Small intestine (tissue), 7 donors: ENCODE results near the gene ARMC7. TPM values are rescaled to one million over a fixed set of nuclear protein-coding genes. Genes with fewer than 3 reads are reported as not detected.
"Not testable (repeated sequence)": the region's sequence is repeated elsewhere in the genome, so short reads cannot be mapped to it uniquely, and the experiment has no call there.

Experiments
- DNase-seq, 2 donors: peaks; one replicate each; pipeline versions ENCODE4 v3.0.0 to v3.0.0-alpha.2; 2013
- FAIRE-seq: peaks from 2 replicates; lab custom pipeline; 2012; peaks lifted over from hg19 to GRCh38; lab: Jason Lieb, UNC
- H3K27ac ChIP-seq, 3 donors: one replicate each; pipeline ENCODE4 v1.5.1; 2013; ENCODE audit warnings: low read length in 2 of 3, mild to moderate bottlenecking in 2 of 3, control low read depth in 1 of 3, inconsistent platforms in 1 of 3, low read depth in 1 of 3, moderate library complexity in 1 of 3
- H3K27me3 ChIP-seq, 3 donors: one replicate each; pipeline ENCODE4 v1.6.1; 2013; ENCODE audit warnings: low read length in 3 of 3, inconsistent platforms in 1 of 3; ENCODE audit not compliant: control insufficient read depth in 3 of 3, insufficient read depth in 3 of 3
- H3K36me3 ChIP-seq, 3 donors: one replicate each; pipeline ENCODE4 v1.6.1; 2013; ENCODE audit warnings: low read length in 3 of 3, inconsistent platforms in 1 of 3, low read depth in 1 of 3, mild to moderate bottlenecking in 1 of 3, moderate library complexity in 1 of 3; ENCODE audit not compliant: control insufficient read depth in 3 of 3, insufficient read depth in 2 of 3
- H3K4me1 ChIP-seq, 3 donors: one replicate each; pipeline ENCODE4 v1.6.1; 2013; ENCODE audit warnings: low read length in 2 of 3, inconsistent platforms in 1 of 3, low read depth in 1 of 3, mild to moderate bottlenecking in 1 of 3, moderate library complexity in 1 of 3; ENCODE audit not compliant: control insufficient read depth in 3 of 3, insufficient read depth in 2 of 3
- H3K4me3 ChIP-seq, 3 donors: one replicate each; pipeline ENCODE4 v1.5.1; 2013; ENCODE audit warnings: low read length in 3 of 3, control low read depth in 1 of 3, inconsistent platforms in 1 of 3, low read depth in 1 of 3, mild to moderate bottlenecking in 1 of 3, moderate library complexity in 1 of 3
- H3K9me3 ChIP-seq, 2 donors: one replicate each; pipeline ENCODE4 v1.6.1; 2013; ENCODE audit warnings: low read depth in 1 of 2, low read length in 1 of 2; ENCODE audit not compliant: control insufficient read depth in 2 of 2, insufficient read depth in 1 of 2
- WGBS, 3 donors: extraction: QIAGEN DNeasy Blood & Tissue Kit; methylation state at CpG; one replicate each; pipeline ENCODE4 v1.1.7; 2013; 5-methylcytosine and 5-hydroxymethylcytosine counted together
- polyA plus RNA-seq, 4 donors: library from polyadenylated mRNA; stranded (reverse) in 3 of 4; unstranded in 1 of 4; fragments of 200-250 nt in 3 of 4; fragments of 120-200 nt in 1 of 4; gene quantifications; one replicate each; pipeline versions ENCODE4 v1.2.1 to v1.2.3, GENCODE V29; 2013
- donor health status: healthy with polysubstance abuse.
- donor health status: control.
- donor health status: control.
- donor health status: Bipolar disorder and iron deficiency.
- donor health status: healthy.

Gene ARMC7
- polyA plus RNA-seq, 4 donors, result 11.6 to 24.8 (median 18.7) TPM

DNA sequence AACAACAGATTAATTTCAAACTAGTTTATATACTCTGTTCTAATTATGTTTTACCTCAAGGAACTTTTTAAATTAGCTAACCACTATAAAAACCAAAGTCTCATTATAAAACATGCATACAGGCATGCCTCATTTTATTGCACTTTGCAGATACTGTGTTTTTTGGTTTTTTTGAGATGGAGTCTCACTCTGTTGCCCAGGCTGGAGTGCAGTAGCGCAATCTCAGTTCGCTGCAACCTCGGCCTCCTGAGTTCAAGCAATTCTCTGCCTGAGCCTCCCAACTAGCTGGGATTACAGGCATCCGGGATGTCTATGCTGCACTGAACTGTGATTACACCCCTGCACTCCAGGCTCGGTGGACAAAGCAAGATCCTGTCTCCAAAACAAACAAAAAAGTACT lies 53.3 kb downstream of the ARMC7 start:
- FAIRE-seq (no peak), DNase-seq (no peak)
- WGBS, 3 donors, result 79 to 88% (median 85%) methylated on average over 5 of the region's 5 CpGs

DNA sequence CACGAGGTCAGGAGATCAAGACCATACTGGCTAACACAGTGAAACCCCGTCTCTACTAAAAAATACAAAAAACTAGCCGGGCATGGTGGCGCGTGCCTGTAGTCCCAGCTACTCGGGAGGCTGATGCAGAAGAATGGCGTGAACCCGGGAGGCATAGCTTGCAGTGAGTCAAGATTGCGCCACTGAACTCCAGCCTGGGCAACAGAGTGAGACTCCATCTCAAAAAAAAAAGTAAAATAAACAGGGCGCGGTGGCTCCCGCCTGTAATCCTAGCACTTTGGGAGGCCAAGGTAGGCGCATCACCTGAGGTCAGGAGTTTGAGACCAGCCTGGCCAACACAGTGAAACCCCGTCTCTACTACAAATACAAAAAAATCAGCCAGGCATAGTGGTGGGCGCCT lies 54.8 kb downstream of the ARMC7 start:
- not testable (repeated sequence) for H3K9me3 ChIP-seq, H3K4me1 ChIP-seq, H3K27me3 ChIP-seq, H3K4me3 ChIP-seq, H3K27ac ChIP-seq, DNase-seq, FAIRE-seq
- peaks cover 0 to 51% (median 5%) of the 10 kb centered on the region in 3 donors for H3K36me3 ChIP-seq
- 93 to 98% (median 98%) methylated on average over 15 of the region's 15 CpGs for WGBS, 3 donors

More for the DNA sequence above, 53.3 kb downstream of the ARMC7 start:
- Histone ChIP-seq H3K27ac (no peak overlapping the region), H3K27me3 (no peaks in the 10 kb centered on the region), H3K36me3 (peaks cover 0 to 39% (median 5%) of the 10 kb centered on the region in 3 donors), H3K4me1 (peaks cover 0 to 3% (median 0%) of the 10 kb centered on the region in 3 donors), H3K9me3 (no peaks in the 10 kb centered on the region), H3K4me3 (no peak overlapping the region)

DNA sequence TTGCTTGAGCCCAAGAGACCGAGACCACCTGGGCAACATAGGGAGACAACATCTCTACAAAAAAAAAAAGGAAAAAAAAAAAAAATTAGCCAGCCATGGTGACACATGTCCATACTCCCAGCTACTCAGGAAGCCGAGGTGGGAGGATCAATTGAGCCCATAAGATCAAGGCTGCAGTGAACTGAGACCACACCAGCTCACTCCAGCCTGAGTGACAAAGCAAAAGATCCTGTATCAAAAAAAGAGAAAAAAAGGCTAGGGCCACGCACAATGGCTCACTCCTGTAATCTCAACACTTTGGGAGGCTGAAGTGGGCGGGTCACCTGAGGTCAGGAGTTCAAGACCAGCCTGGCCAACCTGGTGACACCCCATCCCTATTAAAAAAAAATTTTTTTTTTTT lies 59.2 kb downstream of the ARMC7 start:
- 84 to 90% (median 87%) methylated on average over 4 of the region's 4 CpGs for WGBS, 3 donors
- no peaks in the 10 kb centered on the region for H3K27me3 ChIP-seq
- no peak overlapping the region for H3K27ac ChIP-seq
- no peak overlapping the region for H3K4me3 ChIP-seq
- DNase-seq (no peak), FAIRE-seq (no peak)
- H3K4me1 ChIP-seq, result no peaks in the 10 kb centered on the region
- H3K36me3 ChIP-seq, result peaks cover 7 to 71% (median 9%) of the 10 kb centered on the region in 3 donors
- no peaks in the 10 kb centered on the region for H3K9me3 ChIP-seq

DNA sequence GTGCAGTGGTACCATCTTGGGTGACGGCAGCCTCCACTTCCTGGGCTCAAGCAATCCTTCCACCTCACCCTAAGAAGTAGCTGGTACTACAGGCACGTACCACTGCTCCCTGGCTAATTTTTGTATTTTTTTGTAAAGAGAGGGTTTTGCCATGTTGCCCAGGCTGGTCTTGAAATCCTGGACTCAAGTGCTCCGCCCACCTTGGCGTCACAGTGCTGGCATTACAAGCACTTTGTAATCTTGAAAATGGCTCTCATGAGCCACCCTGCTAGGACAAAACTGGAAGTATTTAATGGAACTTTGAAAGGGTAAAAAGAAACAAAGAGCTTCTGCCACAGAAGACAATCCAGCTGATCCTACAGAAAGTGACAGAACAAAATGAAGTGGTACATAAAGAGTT lies 63.8 kb downstream of the ARMC7 start:
- no peak for DNase-seq
- Histone ChIP-seq H3K27ac (peak overlapping the region in 1 of 3 donors; percentile 6), H3K4me1 (no peaks in the 10 kb centered on the region), H3K9me3 (no peaks in the 10 kb centered on the region), H3K4me3 (no peak overlapping the region), H3K36me3 (peaks cover 9 to 87% (median 15%) of the 10 kb centered on the region in 3 donors), H3K27me3 (no peaks in the 10 kb centered on the region)
- no peak for FAIRE-seq
- WGBS, 3 donors, result 78 to 85% (median 81%) methylated on average over 4 of the region's 4 CpGs

DNA sequence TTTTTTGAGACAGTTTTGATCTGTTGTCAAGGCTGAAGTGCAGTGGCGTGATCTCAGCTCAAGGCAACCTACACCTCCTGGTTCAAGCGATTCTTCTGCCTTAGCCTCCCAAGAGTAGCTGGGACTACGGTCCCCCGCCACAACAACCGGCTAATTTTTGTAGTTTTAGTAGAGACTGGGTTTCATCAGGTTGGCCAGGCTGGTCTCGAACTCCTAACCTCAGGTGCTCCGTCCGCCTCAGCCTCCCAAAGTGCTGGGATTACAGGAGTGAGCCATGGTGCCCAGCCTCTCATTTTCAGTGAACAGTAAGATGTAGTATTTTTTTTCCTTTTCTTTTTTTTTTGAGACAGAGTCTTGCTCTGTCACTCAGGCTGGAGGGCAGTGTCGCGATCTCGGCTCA lies 65.2 kb downstream of the ARMC7 start:
- WGBS, 3 donors, result 94 to 97% (median 96%) methylated on average over 11 of the region's 11 CpGs
- FAIRE-seq (no peak), DNase-seq (no peak)
- H3K4me1 ChIP-seq, result no peaks in the 10 kb centered on the region
- H3K27ac ChIP-seq, result no peak overlapping the region
- peaks cover 9 to 87% (median 19%) of the 10 kb centered on the region in 3 donors for H3K36me3 ChIP-seq
- no peak overlapping the region for H3K4me3 ChIP-seq
- no peaks in the 10 kb centered on the region for H3K27me3 ChIP-seq
- H3K9me3 ChIP-seq, result no peaks in the 10 kb centered on the region

DNA sequence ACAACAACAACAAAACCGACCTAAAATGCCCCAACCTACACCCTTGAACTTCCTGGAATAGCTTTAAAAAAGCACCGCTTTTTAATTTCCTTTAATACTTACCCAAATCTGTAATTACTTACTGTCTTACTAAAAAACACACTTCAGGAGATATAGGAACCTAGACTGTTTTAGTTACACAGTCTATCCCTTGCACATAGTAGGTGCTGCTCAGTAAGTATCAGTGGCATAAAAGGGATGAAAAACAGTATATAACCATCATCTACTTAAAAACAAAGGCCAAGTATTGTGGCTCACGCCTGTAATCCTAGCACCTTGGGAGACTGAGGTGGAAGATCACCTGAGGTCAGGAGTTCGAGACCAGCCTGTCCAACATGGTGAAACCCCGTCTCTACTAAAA lies 66.9 kb downstream of the ARMC7 start:
- H3K27ac ChIP-seq, result no peak overlapping the region
- no peak overlapping the region for H3K4me3 ChIP-seq
- DNase-seq (no peak), FAIRE-seq (no peak)
- 87 to 88% (median 88%) methylated on average over 5 of the region's 5 CpGs for WGBS, 3 donors
- no peaks in the 10 kb centered on the region for H3K27me3 ChIP-seq
- no peaks in the 10 kb centered on the region for H3K4me1 ChIP-seq
- peaks cover 9 to 81% (median 19%) of the 10 kb centered on the region in 3 donors for H3K36me3 ChIP-seq
- H3K9me3 ChIP-seq, result no peaks in the 10 kb centered on the region

DNA sequence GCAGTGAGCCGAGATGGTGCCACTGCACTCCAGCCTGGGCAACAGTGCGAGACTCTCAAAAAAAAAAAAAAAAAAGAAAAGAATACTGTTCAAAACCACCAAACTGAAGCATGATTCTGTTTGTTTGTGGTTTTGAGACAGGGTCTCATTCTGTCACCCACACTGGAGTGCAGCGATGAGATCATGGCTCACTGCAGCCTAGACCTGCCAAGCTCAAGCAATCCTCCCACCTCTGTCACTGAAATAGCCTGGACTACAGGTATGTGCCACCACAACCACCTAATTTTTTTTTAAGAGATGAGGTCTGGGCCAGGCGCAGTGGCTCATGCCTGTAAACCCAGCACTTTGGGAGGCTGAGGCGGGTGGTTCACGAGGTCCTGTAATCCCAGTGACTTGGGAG lies 68.7 kb downstream of the ARMC7 start:
- Histone ChIP-seq H3K4me1 (no peaks in the 10 kb centered on the region), H3K36me3 (peaks cover 6 to 67% (median 15%) of the 10 kb centered on the region in 3 donors), H3K27me3 (no peaks in the 10 kb centered on the region), H3K27ac (no peak overlapping the region), H3K4me3 (no peak overlapping the region), H3K9me3 (no peaks in the 10 kb centered on the region)
- FAIRE-seq, result no peak
- 84 to 95% (median 89%) methylated on average over 4 to 6 of the region's 6 CpGs for WGBS, 3 donors
- no peak for DNase-seq

Other genes starting within 250 kb of the ARMC7 start
- 10 to 100 TPM in 3 of 4 donors, 1 to 10 TPM in 1; 9.2 to 16.6 (median 12.5) TPM for gene FDXR, start 237.0 kb upstream of the ARMC7 start, polyA plus RNA-seq
- 10 to 100 TPM in 3 of 4 donors, 1 to 10 TPM in 1; 2.5 to 27.3 (median 25.7) TPM for gene FADS6, start 216.3 kb upstream of the ARMC7 start, polyA plus RNA-seq
- gene USH1G, start 186.7 kb upstream of the ARMC7 start, polyA plus RNA-seq, result 1 to 10 TPM in 1 of 4 donors, under 1 TPM in 3; 0.07 to 3.1 (median 0.63) TPM
- 1 to 10 TPM in 1 of 4 donors, under 1 TPM in 3; 0.22 to 5.9 (median 0.46) TPM for gene OTOP2, start 185.7 kb upstream of the ARMC7 start, polyA plus RNA-seq
- 10 to 100 TPM in 2 of 4 donors, 1 to 10 TPM in 2; 3.1 to 35.7 (median 19.1) TPM for gene OTOP3, start 174.1 kb upstream of the ARMC7 start, polyA plus RNA-seq
- gene HID1, start 137.2 kb upstream of the ARMC7 start, polyA plus RNA-seq, result 10 to 100 TPM; 37.0 to 60.4 (median 40.6) TPM
- 10 to 100 TPM in 3 of 4 donors, 1 to 10 TPM in 1; 2.3 to 39.6 (median 27.2) TPM for gene CDR2L, start 122.3 kb upstream of the ARMC7 start, polyA plus RNA-seq
- gene MRPL58, start 97.3 kb upstream of the ARMC7 start, polyA plus RNA-seq, result 10 to 100 TPM; 22.4 to 73.0 (median 45.7) TPM
- gene ATP5PD, start 63.0 kb upstream of the ARMC7 start, polyA plus RNA-seq, result 100 to 1,000 TPM; 286 to 919 (median 609) TPM
- 10 to 100 TPM; 12.3 to 18.0 (median 13.7) TPM for gene KCTD2, start 62.7 kb upstream of the ARMC7 start, polyA plus RNA-seq
- 10 to 100 TPM; 23.5 to 35.4 (median 32.2) TPM for gene SLC16A5, start 22.0 kb upstream of the ARMC7 start, polyA plus RNA-seq
- gene NT5C, start 21.8 kb downstream of the ARMC7 start, polyA plus RNA-seq, result 100 to 1,000 TPM in 2 of 4 donors, 10 to 100 TPM in 2; 48.6 to 169 (median 111) TPM
- gene JPT1, start 44.5 kb downstream of the ARMC7 start, polyA plus RNA-seq, result 100 to 1,000 TPM in 3 of 4 donors, 10 to 100 TPM in 1; 79.0 to 758 (median 413) TPM
- 100 to 1,000 TPM in 1 of 4 donors, 10 to 100 TPM in 3; 64.3 to 305 (median 71.9) TPM for gene SUMO2, start 73.0 kb downstream of the ARMC7 start, polyA plus RNA-seq
- 10 to 100 TPM; 39.4 to 49.6 (median 44.5) TPM for gene NUP85, start 95.7 kb downstream of the ARMC7 start, polyA plus RNA-seq
- gene GGA3, start 151.6 kb downstream of the ARMC7 start, polyA plus RNA-seq, result 10 to 100 TPM; 17.6 to 39.1 (median 22.4) TPM
- 10 to 100 TPM; 55.9 to 88.6 (median 74.4) TPM for gene MRPS7, start 151.9 kb downstream of the ARMC7 start, polyA plus RNA-seq
- 10 to 100 TPM; 13.0 to 29.7 (median 22.9) TPM for gene MIF4GD, start 161.3 kb downstream of the ARMC7 start, polyA plus RNA-seq
- 10 to 100 TPM; 11.4 to 15.6 (median 12.7) TPM for gene SLC25A19, start 179.5 kb downstream of the ARMC7 start, polyA plus RNA-seq